GM08714 (cell line): ENCODE results near the gene MARS1.

Experiments
- H3K4me3 ChIP-seq: fragments of 200-500 bp; sonication (Bioruptor generic); 2 replicates; pipeline ENCODE4 v1.5.1; 2014; ENCODE audit warnings: mild to moderate bottlenecking, low read length, inconsistent platforms
- ZNF274 ChIP-seq: IDR thresholded peaks from 2 replicates; pipeline ENCODE4 v1.6.1; 2012; ENCODE audit warnings: mild to moderate bottlenecking, low read depth, low read length

MARS1 gene

GRCh38 chr12:57462912-57463253 is 25.0 kb upstream of the MARS1 start:
- H3K4me3 ChIP-seq: no peak overlapping the region
- no peak for TF ChIP-seq ZNF274

GRCh38 chr12:57464569-57464968 is 23.3 kb upstream of the MARS1 start:
- no peak for TF ChIP-seq ZNF274

GRCh38 chr12:57465030-57465746 is 22.7 kb upstream of the MARS1 start:
- H3K4me3 ChIP-seq: no peak overlapping the region
- TF ChIP-seq ZNF274: no peak

More at GRCh38 chr12:57464569-57464968, 23.3 kb upstream of the MARS1 start:
- no peak overlapping the region for H3K4me3 ChIP-seq

DNA sequence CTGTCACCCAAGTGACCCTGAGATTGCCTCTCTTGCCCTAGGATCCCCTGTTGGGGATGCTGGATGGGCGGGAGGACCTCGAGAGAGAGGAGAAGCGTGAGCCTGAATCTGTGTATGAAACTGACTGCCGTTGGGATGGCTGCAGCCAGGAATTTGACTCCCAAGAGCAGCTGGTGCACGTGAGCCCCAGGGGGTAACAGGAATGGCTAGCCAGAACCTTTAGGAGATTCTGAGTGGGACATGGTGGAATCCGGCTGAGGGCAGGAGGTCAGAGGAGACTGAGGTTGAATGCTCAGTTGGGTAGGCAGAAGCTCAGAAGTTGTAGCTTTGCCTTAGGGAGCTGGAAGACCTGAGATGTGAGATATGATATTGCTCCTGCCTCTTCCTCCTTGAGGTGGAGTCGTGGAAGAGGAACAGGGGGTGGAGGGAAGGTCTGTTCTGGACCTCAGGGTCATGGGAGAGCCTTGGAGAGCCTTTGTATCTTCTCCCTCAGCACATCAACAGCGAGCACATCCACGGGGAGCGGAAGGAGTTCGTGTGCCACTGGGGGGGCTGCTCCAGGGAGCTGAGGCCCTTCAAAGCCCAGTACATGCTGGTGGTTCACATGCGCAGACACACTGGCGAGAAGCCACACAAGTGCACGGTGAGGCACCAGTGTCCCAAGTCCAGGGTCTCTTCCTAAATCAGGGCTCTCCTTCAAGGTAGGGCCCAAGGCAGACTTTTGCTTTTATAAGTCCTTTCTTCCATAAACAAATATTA is 21.9 kb upstream of the MARS1 start:
- no peak overlapping the region for H3K4me3 ChIP-seq
- no peak for TF ChIP-seq ZNF274

- no peak overlapping the region for H3K4me3 ChIP-seq
- no peak for TF ChIP-seq ZNF274
Measured at GRCh38 chr12:57467212-57467874, 20.5 kb upstream of the MARS1 start.

- no peak overlapping the region for H3K4me3 ChIP-seq
- TF ChIP-seq ZNF274: no peak
Measured at GRCh38 chr12:57467915-57468314, 20.0 kb upstream of the MARS1 start.

GRCh38 chr12:57469296-57470164 is 18.3 kb upstream of the MARS1 start:
- H3K4me3 ChIP-seq: no peak overlapping the region
- TF ChIP-seq ZNF274: no peak

GRCh38 chr12:57470286-57470969 is 17.4 kb upstream of the MARS1 start:
- no peak for TF ChIP-seq ZNF274
- no peak overlapping the region for H3K4me3 ChIP-seq

DNA sequence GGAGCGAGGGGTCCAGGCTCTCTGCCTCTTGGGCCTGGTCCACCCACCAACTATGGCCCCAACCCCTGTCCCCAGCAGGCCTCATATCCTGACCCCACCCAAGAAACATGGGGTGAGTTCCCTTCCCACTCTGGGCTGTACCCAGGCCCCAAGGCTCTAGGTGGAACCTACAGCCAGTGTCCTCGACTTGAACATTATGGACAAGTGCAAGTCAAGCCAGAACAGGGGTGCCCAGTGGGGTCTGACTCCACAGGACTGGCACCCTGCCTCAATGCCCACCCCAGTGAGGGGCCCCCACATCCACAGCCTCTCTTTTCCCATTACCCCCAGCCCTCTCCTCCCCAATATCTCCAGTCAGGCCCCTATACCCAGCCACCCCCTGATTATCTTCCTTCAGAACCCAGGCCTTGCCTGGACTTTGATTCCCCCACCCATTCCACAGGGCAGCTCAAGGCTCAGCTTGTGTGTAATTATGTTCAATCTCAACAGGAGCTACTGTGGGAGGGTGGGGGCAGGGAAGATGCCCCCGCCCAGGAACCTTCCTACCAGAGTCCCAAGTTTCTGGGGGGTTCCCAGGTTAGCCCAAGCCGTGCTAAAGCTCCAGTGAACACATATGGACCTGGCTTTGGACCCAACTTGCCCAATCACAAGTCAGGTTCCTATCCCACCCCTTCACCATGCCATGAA is 16.8 kb upstream of the MARS1 start:
- H3K4me3 ChIP-seq: no peak overlapping the region
- no peak for TF ChIP-seq ZNF274

DNA sequence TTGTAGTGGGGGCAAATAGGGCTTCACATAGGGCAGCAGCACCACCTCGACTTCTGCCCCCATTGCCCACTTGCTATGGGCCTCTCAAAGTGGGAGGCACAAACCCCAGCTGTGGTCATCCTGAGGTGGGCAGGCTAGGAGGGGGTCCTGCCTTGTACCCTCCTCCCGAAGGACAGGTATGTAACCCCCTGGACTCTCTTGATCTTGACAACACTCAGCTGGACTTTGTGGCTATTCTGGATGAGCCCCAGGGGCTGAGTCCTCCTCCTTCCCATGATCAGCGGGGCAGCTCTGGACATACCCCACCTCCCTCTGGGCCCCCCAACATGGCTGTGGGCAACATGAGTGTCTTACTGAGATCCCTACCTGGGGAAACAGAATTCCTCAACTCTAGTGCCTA is 16.2 kb upstream of the MARS1 start:
- H3K4me3 ChIP-seq: no peak overlapping the region

DNA sequence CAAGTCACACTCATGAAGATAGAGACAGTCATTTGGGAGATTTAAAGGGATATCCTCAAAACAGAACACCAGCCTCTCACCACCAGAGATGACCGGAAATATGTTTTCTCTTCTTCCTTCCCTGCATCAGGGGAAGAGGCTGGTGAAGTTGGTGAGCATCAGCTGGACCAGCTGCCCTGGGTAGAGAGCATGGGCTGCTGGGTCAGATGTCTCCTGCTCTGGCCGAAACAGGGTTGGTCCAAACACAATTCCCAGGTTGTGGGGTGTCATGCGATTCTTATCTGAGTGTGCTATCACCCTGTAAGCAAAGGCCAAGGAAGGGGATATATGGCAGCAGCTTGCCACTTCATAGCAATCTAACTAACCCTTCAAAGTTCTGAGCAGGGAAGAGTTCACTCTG is 15.5 kb upstream of the MARS1 start:
- H3K4me3 ChIP-seq: no peak overlapping the region
- no peak for TF ChIP-seq ZNF274

More for the DNA sequence above, 16.2 kb upstream of the MARS1 start:
- TF ChIP-seq ZNF274: no peak

DNA sequence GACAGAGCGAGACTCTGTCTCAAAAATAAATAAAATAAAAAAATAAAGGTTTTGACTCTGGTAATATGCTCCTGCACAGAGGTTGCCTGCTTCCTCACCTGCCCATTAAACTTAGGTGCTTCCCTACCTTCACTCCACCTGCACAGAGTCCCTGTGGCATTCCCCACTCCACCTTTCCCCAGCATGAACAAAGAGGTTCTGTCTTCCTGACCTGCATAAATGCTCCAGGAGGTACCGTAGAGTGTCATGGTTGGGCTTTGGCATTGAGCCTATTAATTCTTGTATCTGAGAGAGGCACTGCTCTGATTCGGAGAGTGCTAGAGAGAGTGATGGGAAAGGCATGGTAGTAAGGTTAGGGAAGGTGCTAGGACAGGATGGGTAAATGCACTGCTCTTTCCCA is 14.5 kb upstream of the MARS1 start:
- no peak overlapping the region for H3K4me3 ChIP-seq
- TF ChIP-seq ZNF274: no peak

DNA sequence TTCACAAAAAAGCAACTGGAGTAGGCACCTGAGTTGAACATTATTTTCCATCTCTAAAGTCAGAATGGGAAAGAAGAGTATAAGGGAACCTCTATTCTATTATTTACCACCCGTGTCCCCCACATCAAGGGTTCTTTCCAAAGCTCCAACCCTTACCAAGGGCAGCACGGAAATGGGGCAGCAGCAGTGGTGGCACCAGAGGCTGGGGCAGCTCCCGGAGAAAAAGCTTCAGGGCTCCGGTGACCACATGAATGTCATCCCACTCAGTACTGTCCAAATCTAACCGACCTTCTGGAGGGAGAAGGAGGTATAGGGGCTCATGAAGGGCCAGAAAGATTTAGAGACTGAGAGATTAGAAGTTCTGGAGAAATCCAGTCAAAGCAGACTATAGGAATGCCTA is 14.0 kb upstream of the MARS1 start:
- no peak overlapping the region for H3K4me3 ChIP-seq

More for the DNA sequence above, 14.0 kb upstream of the MARS1 start:
- TF ChIP-seq ZNF274: no peak
